A549 treated with CpdA at 1 μM for 4 hours (cell line): ENCODE measurements around the gene STX7. TPM values are rescaled to one million over a fixed set of nuclear protein-coding genes. Genes with fewer than 3 reads are reported as not detected.

Experiments used
- total RNA-seq: library from RNA; stranded (reverse); fragments of 200-300 nt; extraction: Qiagen RNA extraction; gene quantifications from 5 replicates; pipeline ENCODE4 v1.2.3, GENCODE V29; 2022; ENCODE audit warnings: low read depth

Gene STX7
- 17.5 to 29.2 TPM (median 22.4 TPM) in 5 replicates for total RNA-seq

GRCh38 chr6:132512638-132513632 is at the start of gene STX7:
TSS of gene STX7 (minus strand) at chr6:132513116. CDS start at chr6:132503530, 9,586 bp downstream.

GRCh38 chr6:132552372-132552771 is 39.5 kb upstream of the STX7 start, which contains the start of gene TAAR8:
TSS of gene TAAR8 (plus strand) at chr6:132552672. CDS start at chr6:132552693, 21 bp downstream.

GRCh38 chr6:132537977-132538376 is 25.1 kb upstream of the STX7 start, which contains the start of gene TAAR9:
TSS of gene TAAR9 (plus strand) at chr6:132538277. CDS start at chr6:132538290, 13 bp downstream.

GRCh38 chr6:132400883-132401617 is 111.9 kb downstream of the STX7 start, which contains the start of gene MOXD1:
TSS of gene MOXD1 (minus strand) at chr6:132401475. CDS start at chr6:132401426, 49 bp downstream.

Other genes starting within 250 kb of the STX7 start
- gene MOXD1, start 111.6 kb downstream of the STX7 start, total RNA-seq = 1.5 to 2.9 TPM (median 1.6 TPM) in 5 replicates
- gene TAAR9, start 25.2 kb upstream of the STX7 start, total RNA-seq = not detected in 5 replicates
- not detected in 5 replicates for gene TAAR8, start 39.6 kb upstream of the STX7 start, total RNA-seq
- gene TAAR6, start 57.2 kb upstream of the STX7 start, total RNA-seq = not detected in 5 replicates
- gene TAAR5, start 76.6 kb upstream of the STX7 start, total RNA-seq = not detected in 5 replicates
- gene TAAR2, start 111.2 kb upstream of the STX7 start, total RNA-seq = not detected in 5 replicates
- gene TAAR1, start 146.1 kb upstream of the STX7 start, total RNA-seq = not detected in 5 replicates
- gene VNN1, start 200.9 kb upstream of the STX7 start, total RNA-seq = 0.03 to 0.13 TPM (median 0.11 TPM) in 4 of 5 replicates, not detected in the other
- gene VNN2, start 244.8 kb upstream of the STX7 start, total RNA-seq = not detected in 5 replicates